Liver (tissue), 3 donors: Measurements from ENCODE around the gene NXPH4.

Source experiments
- EGR1 ChIP-seq, 2 donors: IDR thresholded peaks; 2 replicates each; pipeline ENCODE4 v1.6.1; 2016 to 2018; ENCODE audit warnings: antibody characterized with exemption in 2 of 2, low read depth in 2 of 2
- FOXA1 ChIP-seq: IDR thresholded peaks from 2 replicates; pipeline ENCODE4 v1.6.1; 2016; ENCODE audit warnings: antibody characterized with exemption
- GABPA ChIP-seq, 2 donors: IDR thresholded peaks in 1 of 2; conservative IDR thresholded peaks in 1 of 2; 2 replicates each; pipeline ENCODE4 v1.6.1; 2016; ENCODE audit warnings: antibody characterized with exemption in 2 of 2, mild to moderate bottlenecking in 1 of 2, moderate library complexity in 1 of 2
- NR2F2 ChIP-seq: IDR thresholded peaks from 2 replicates; pipeline ENCODE4 v1.6.1; 2016; ENCODE audit warnings: antibody characterized with exemption
- REST ChIP-seq: IDR thresholded peaks from 2 replicates; pipeline ENCODE4 v1.6.1; 2016; ENCODE audit warnings: antibody characterized with exemption, mild to moderate bottlenecking
- TAF1 ChIP-seq: conservative IDR thresholded peaks from 2 replicates; pipeline ENCODE4 v1.6.1; 2016; ENCODE audit warnings: antibody characterized with exemption, mild to moderate bottlenecking
- YY1 ChIP-seq: IDR thresholded peaks from 2 replicates; pipeline ENCODE4 v1.6.1; 2016; ENCODE audit warnings: antibody characterized with exemption, mild to moderate bottlenecking
- ZBTB33 ChIP-seq: IDR thresholded peaks from 2 replicates; pipeline ENCODE4 v1.6.1; 2016; ENCODE audit warnings: antibody characterized with exemption
- TF ChIP-seq, protein P1 (sequence below): IDR thresholded peaks from 2 replicates; pipeline ENCODE4 v1.6.1; 2016; ENCODE audit warnings: antibody characterized with exemption
- TF ChIP-seq, protein P2 (sequence below): fragments of 150-350 bp; IDR thresholded peaks from 2 replicates; pipeline ENCODE4 v1.5.1; 2017; ENCODE audit warnings: improper control_type of control experiment, low read depth, low read length; ENCODE audit not compliant: missing input control
- TF ChIP-seq, protein P3 (sequence below): IDR thresholded peaks from 2 replicates; pipeline ENCODE4 v1.6.1; 2016; ENCODE audit warnings: antibody characterized with exemption
- donor health status: healthy.
- donor health status: healthy.

- TF ChIP-seq, protein P1, sequence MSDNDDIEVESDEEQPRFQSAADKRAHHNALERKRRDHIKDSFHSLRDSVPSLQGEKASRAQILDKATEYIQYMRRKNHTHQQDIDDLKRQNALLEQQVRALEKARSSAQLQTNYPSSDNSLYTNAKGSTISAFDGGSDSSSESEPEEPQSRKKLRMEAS: no peak
- TF ChIP-seq, protein P2, sequence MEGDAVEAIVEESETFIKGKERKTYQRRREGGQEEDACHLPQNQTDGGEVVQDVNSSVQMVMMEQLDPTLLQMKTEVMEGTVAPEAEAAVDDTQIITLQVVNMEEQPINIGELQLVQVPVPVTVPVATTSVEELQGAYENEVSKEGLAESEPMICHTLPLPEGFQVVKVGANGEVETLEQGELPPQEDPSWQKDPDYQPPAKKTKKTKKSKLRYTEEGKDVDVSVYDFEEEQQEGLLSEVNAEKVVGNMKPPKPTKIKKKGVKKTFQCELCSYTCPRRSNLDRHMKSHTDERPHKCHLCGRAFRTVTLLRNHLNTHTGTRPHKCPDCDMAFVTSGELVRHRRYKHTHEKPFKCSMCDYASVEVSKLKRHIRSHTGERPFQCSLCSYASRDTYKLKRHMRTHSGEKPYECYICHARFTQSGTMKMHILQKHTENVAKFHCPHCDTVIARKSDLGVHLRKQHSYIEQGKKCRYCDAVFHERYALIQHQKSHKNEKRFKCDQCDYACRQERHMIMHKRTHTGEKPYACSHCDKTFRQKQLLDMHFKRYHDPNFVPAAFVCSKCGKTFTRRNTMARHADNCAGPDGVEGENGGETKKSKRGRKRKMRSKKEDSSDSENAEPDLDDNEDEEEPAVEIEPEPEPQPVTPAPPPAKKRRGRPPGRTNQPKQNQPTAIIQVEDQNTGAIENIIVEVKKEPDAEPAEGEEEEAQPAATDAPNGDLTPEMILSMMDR: no peak
- TF ChIP-seq ZBTB33 (no peak), EGR1 (IDR thresholded peaks at IDR 0.05; ENCODE audit: low read depth in 2 of 2) (no peak), YY1 (no peak), FOXA1 (no peak), REST (no peak), GABPA (IDR thresholded peaks at IDR 0.05 in 1 of 2, conservative IDR thresholded peaks at IDR 0.05 in 1 of 2) (no peak), TAF1 (no peak), NR2F2 (no peak)
- TF ChIP-seq, protein P3, sequence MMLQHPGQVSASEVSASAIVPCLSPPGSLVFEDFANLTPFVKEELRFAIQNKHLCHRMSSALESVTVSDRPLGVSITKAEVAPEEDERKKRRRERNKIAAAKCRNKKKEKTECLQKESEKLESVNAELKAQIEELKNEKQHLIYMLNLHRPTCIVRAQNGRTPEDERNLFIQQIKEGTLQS: no peak
Measured at GRCh38 chr12:57173683-57174082, 42.9 kb upstream of the NXPH4 start.
